GM21381 (cell line): Measurements from ENCODE around the gene BIRC6.
"Not testable (repeated sequence)": the region's sequence is repeated elsewhere in the genome, so short reads cannot be mapped to it uniquely, and the experiment has no call there.

ENCODE experiments used
- ATAC-seq: cut with Tn5 transposase; IDR thresholded peaks from one replicate; pipeline ENCODE4 v1.9.1; 2021; ENCODE audit warnings: mild to moderate bottlenecking, moderate library complexity; ENCODE audit not compliant: unreplicated experiment

BIRC6 gene

GRCh38 chr2:32436150-32436549 lies 79.3 kb downstream of the BIRC6 start:
- ATAC-seq: no peak

DNA sequence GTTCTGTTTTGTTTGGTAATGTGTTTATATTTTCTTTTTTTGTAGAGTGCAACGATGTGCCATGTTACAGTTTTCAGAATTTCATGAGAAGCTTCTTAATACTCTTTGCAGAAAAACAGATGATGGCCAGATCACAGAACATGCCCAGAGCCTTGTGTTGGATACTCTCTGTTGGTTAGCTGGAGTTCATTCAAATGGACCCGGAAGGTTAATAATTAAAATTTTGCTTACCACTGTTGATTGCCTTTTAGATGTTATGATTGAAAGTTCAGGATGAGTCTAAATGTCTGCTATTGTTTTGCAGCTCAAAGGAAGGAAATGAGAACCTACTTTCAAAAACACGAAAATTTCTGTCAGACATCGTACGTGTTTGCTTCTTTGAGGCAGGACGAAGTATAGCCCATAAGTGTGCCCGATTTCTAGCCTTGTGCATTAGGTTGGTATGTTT lies 85.2 kb downstream of the BIRC6 start:
- no peak for ATAC-seq

DNA sequence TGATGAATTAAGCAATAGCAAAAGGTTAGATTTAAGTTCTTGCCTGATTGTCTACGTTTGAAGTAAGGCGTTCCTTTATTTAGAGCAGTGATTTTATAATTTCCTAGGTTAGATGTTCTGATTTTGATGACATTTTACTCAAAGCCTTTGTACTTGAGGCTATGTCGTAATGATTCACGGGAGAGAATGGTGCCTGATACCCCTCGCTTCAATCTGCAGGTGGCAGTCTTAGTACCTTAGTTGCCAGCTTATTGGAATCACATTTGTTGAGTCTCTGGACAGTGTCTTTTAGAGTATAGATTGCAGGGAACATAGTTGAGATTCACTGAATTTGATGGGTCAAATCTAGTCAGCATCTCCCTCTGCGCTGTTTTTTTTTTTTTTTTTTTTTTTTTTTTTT lies 89.5 kb downstream of the BIRC6 start:
- no peak for ATAC-seq

DNA sequence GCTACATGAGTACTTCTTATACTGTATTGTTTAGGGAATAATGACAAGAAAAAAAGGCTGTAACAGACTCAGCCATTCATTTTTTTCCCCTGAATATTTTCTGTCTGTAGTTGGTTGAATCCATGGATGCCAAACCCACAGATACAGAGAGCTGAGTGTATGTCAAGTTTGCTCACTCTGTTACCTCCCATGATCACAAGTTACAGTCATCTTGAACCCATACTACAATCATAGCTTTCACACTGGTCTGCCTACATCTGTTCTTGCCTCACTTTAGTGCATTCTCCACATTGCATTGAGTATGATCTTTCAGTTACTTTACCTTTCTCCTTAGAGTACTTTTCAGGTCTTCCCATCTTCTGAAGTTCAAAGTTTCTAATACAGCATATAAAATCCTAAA lies 94.0 kb downstream of the BIRC6 start:
- ATAC-seq: no peak

DNA sequence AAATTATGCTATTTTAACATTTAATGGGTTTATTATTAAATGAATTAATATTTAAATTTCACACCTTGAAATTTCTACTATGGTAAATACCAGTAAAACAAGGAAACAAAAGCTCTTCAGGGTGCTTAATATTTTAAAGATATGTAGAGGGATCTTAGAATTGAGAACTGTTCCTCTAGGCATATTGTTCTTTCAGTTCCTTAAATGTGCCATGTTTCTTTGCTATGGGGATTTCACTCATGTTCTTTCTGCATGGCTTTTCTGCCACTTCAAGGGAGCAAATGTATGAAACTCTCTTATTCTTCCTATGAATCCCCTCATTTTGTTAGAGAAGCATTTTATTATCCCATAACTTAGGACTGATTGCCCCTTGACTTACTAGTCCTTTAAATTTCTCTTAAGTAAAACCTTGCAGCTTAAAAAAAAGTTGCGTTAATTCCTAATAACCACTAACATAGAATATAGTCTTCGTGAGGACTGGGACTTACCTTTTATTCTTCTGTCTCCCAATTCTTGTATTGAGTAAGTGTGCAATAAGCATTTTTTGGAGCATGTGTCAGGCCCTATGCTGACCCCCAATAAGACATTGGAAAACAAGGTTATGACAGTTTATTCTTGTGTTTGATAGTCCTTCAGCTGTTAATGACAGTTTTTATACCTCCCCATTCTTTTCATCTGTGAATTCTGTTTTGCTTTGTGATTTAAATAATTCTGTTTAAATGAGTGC lies 95.7 kb downstream of the BIRC6 start:
- no peak for ATAC-seq

- no peak for ATAC-seq
Measured at GRCh38 chr2:32453242-32454062, 96.6 kb downstream of the BIRC6 start.

DNA sequence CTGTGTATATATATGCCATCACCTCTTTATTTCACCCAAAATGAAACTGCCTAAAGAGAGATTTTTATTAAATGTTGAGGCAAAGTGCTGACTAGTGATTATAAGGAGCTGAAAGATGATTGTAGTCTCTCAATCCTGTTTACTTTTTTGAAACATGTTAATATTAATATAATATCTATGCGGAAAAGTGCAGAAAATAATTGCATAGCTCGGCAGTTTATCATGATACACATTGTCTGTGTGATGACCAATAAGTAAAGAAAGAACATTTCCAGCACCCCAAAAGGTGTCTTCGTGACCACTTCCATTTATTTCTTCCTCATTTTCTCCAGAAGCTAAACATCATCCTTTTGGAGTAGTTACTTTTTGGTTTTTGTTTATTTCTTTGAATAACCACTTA lies 99.0 kb downstream of the BIRC6 start:
- ATAC-seq: no peak

- no peak for ATAC-seq
Measured at GRCh38 chr2:32456808-32457207, 100.0 kb downstream of the BIRC6 start.

DNA sequence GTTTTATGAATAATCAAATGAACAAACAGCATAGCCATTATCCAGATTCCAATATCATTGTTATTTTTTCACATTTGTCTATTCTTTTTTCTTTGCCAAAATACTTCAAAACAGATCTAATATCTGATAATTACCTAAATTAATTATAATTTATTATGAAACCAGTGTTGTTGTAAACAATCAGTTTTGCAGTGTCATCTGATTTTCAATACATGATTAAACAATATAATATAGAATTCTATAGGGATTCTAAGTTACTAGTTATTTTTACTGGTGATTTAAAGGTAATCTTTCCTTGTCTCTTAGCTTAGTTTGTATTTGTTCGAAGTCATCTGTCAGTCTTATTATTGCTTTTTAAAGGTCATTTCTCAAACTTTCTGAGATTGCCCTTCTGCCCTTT lies 101.0 kb downstream of the BIRC6 start:
- no peak for ATAC-seq

DNA sequence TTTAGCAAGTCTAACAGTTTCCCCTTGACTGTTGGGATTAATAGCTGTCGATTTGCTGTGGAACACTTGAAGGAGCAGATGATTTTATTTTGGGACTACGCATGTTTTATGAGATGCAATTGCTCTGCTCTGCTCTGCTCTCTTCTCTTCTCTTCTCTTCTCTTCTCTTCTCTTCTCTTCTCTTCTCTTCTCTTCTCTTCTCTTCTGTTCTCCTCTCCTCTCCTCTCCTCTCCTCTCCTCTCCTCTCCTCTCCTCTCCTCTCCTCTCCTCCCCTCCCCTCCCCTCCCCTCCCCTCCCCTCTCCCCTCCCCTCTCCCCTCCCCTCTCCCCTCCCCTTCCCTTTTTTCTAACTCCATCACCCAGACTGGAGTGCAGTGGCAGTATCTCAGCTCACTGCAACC lies 104.0 kb downstream of the BIRC6 start:
- ATAC-seq: not testable (repeated sequence)

DNA sequence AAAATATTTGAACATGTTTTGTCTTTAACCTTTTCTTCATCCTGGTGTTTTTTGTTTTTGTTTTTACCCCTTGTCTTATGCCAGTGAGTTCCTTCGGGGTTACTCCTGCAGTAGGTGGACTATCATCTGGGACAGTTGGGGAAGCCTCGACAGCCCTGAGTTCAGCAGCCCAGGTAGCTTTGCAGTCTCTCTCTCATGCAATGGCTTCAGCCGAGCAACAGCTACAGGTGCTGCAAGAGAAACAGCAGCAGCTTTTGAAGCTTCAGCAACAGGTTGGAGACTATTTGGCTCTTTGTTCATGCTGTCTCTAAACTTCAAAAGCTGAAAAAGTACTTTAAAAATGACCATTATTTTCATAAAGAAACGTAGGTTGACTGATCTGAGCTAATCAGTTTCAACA lies 106.3 kb downstream of the BIRC6 start:
- no peak for ATAC-seq

DNA sequence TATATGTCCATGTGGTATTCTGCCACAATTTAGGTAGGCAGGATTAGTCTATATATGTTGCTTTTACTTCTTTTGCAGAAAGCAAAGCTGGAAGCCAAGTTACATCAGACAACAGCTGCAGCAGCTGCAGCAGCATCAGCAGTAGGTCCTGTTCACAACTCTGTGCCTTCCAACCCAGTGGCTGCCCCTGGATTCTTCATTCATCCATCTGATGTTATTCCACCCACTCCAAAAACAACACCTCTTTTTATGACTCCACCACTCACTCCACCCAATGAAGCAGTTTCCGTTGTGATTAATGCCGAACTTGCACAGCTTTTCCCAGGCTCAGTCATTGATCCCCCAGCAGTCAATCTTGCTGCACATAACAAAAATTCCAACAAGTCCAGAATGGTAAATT lies 107.6 kb downstream of the BIRC6 start:
- no peak for ATAC-seq

DNA sequence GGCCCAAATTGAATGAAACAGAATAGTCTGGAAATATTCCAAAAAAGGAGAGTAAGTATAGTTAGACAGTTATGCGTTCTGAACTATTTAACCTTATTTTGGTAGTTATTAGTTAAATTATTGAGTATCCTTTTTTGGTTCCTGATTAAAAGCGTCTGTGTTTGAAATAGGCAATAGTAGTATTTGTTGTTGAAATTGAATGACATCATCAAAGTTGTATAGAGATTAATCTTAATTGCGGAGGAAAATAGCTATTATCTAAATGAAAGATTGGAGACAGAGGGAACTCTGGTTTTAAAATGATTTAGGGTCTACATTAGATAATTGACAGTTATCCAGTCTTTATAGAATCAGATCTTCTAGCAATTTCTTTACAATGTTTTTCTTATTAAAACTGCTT lies 115.8 kb downstream of the BIRC6 start:
- no peak for ATAC-seq

- no peak for ATAC-seq
Measured at GRCh38 chr2:32474381-32474780, 117.6 kb downstream of the BIRC6 start.

GRCh38 chr2:32478889-32479620 lies 122.2 kb downstream of the BIRC6 start:
- no peak for ATAC-seq

DNA sequence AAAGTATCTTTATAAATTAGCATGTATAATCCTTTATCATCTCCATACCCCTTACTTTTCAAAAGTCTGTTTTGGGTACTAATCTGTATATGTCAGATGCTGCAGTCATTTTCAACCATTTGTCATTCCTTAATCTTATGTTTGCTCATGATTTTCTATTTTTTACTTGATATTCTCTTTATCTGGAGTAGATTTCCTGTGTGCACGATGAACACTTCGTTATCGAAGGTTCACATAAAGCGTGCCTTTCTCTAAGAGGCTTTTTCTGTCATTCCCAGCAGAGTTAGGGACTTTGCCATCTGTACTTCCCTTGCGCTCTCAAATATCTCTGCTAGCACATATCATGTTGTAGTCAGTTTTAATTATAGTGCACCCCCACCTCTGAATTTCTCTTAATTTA lies 123.2 kb downstream of the BIRC6 start:
- ATAC-seq: no peak

- no peak for ATAC-seq
Measured at GRCh38 chr2:32482471-32482870, 125.6 kb downstream of the BIRC6 start.

- no peak for ATAC-seq
Measured at GRCh38 chr2:32484937-32485336, 128.1 kb downstream of the BIRC6 start.

GRCh38 chr2:32485399-32485798 lies 128.6 kb downstream of the BIRC6 start:
- ATAC-seq: no peak

GRCh38 chr2:32489061-32489460 lies 132.2 kb downstream of the BIRC6 start:
- no peak for ATAC-seq

DNA sequence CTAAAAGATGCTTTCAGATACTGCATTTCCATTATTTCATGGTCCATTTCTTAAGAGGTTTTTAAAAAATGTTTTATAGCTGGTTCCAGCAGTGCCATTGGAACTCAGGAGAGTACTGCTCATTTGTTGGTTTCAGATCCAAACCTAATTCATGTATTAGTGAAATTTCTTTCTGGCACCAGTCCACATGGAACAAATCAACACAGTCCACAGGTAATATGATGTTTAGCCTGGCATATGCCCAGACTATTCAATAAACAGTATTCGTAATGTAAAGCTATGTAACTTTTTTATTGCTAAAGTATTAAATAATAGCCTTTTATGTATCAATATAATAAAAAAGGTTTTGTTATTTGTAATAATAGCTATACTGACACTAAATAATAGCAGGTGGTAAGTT lies 134.5 kb downstream of the BIRC6 start:
- ATAC-seq: no peak

GRCh38 chr2:32495139-32495538 lies 138.3 kb downstream of the BIRC6 start:
- no peak for ATAC-seq
